PC-9 (cell line): ENCODE results near the gene SAMD11.
A peak's percentile ranks its signal among the peaks of the same experiment; 100 is the strongest.

Source experiments
- CTCF ChIP-seq: fragments of 200-600 bp; sonication (generic); conservative IDR thresholded peaks from 2 replicates; pipeline ENCODE4 v1.6.1; 2017; ENCODE audit warnings: mixed run types, antibody characterized with exemption, mild to moderate bottlenecking, moderate library complexity
- EZH2 ChIP-seq: fragments of 200-600 bp; sonication (generic); IDR thresholded peaks from 2 replicates; pipeline ENCODE4 v1.8.0; 2017; ENCODE audit warnings: antibody characterized with exemption, low read depth

- TF ChIP-seq CTCF (peak; percentile 83), EZH2 (no peak)
Measured at GRCh38 chr1:975896-976683, 52.4 kb downstream of the SAMD11 start.
